Panc1 (cell line): ENCODE data around the gene TBC1D9B. TPM values are rescaled to one million over a fixed set of nuclear protein-coding genes. Genes with fewer than 3 reads are reported as not detected.

Experiments
- ATAC-seq: fragments of 200-7000 bp; cut with Tn5 transposase; 2 replicates; pipeline ENCODE4 v1.9.1; 2020; ENCODE audit warnings: mild to moderate bottlenecking, moderate library complexity
- BruUV-seq: library from RNA; stranded (reverse); fragments of 400-500 nt; replicated peaks from 2 replicates; lab custom pipeline; 2021; lab: Mats Ljungman, UMichigan
- CTCF ChIA-PET: fragments of 300-600 bp; sonication (Branson Sonifier 250); formaldehyde crosslinking; loops from one replicate; lab custom pipeline; 2022; ENCODE audit warnings: antibody characterized with exemption; lab: Charles Lee
- POLR2A ChIA-PET: fragments of 300-600 bp; sonication (Branson Sonifier 250); formaldehyde crosslinking; loops from one replicate; lab custom pipeline; 2022; ENCODE audit warnings: antibody characterized with exemption; lab: Charles Lee
- DNase-seq: peaks from one replicate; pipeline ENCODE4 v3.0.0-alpha.2; 2010; ENCODE audit warnings: low read depth, low spot score
- H3K27ac ChIP-seq: 2 replicates; pipeline ENCODE4 v1.5.1; 2011; ENCODE audit warnings: mild to moderate bottlenecking, low read length, inconsistent platforms
- H3K27me3 ChIP-seq: fragments of 200-500 bp; sonication (Bioruptor generic); 2 replicates; pipeline ENCODE4 v1.6.0; 2014; ENCODE audit warnings: low read length, inconsistent platforms; ENCODE audit not compliant: control insufficient read depth, insufficient read depth
- H3K36me3 ChIP-seq: fragments of 200-500 bp; sonication (Bioruptor generic); 2 replicates; pipeline ENCODE4 v1.5.1; 2014; ENCODE audit warnings: inconsistent platforms, mild to moderate bottlenecking, low read length, moderate library complexity; ENCODE audit not compliant: control insufficient read depth, insufficient read depth
- H3K4me1 ChIP-seq: 2 replicates; pipeline ENCODE4 v1.5.1; 2011; ENCODE audit warnings: inconsistent platforms, mild to moderate bottlenecking, low read length, moderate library complexity; ENCODE audit not compliant: control insufficient read depth, insufficient read depth
- H3K4me3 ChIP-seq, 2 experiments: 2 replicates each; pipeline ENCODE4 v1.5.1; 2011 to 2012; ENCODE audit warnings: low read depth in 2 of 2, low read length in 2 of 2, mild to moderate bottlenecking in 2 of 2, inconsistent platforms in 1 of 2, moderate library complexity in 1 of 2
- H3K9me3 ChIP-seq: fragments of 200-500 bp; sonication (Bioruptor generic); 2 replicates; pipeline ENCODE4 v1.5.1; 2014; ENCODE audit warnings: low read depth, mild to moderate bottlenecking, inconsistent platforms, low read length, moderate library complexity; ENCODE audit not compliant: control insufficient read depth, insufficient read depth
- POLR2AphosphoS5 ChIP-seq: IDR thresholded peaks from 2 replicates; pipeline ENCODE4 v1.6.1; 2012; ENCODE audit warnings: mild to moderate bottlenecking, low read depth, low read length, moderate library complexity
- SIN3A ChIP-seq: IDR thresholded peaks from 2 replicates; pipeline ENCODE4 v1.6.1; 2012; ENCODE audit warnings: low read depth, mild to moderate bottlenecking, low read length, moderate library complexity, borderline replicate concordance; ENCODE audit not compliant: insufficient read depth
- TCF7L2 ChIP-seq: IDR thresholded peaks from 2 replicates; pipeline ENCODE4 v1.6.1; 2011; ENCODE audit warnings: mild to moderate bottlenecking, low read depth, low read length, inconsistent platforms
- in situ Hi-C: cut with HindIII; loops from 2 replicates; pipeline ENCODE4 v1.10.0; 2016; ENCODE audit warnings: low sequenced_read_pairs, low pct_unique_long_range_greater_than_20kb
- intact Hi-C: fragments of 100-400 bp; cut with micrococcal nuclease; formaldehyde crosslinking; loops from one replicate; pipeline ENCODE4 v1.10.0; 2022; ENCODE audit not compliant: unreplicated experiment
- total RNA-seq: library from RNA; stranded (reverse); gene quantifications from one replicate; pipeline ENCODE4 v1.2.1, GENCODE V29; 2021; ENCODE audit not compliant: unreplicated experiment
- TF ChIP-seq, protein P1 (sequence below): fragments of 450-650 bp; IDR thresholded peaks from 2 replicates; pipeline ENCODE4 v1.5.1; 2017; ENCODE audit warnings: mild to moderate bottlenecking
- TF ChIP-seq, protein P2 (sequence below), 2 experiments: IDR thresholded peaks; 2 replicates each; pipeline ENCODE4 v1.6.1; 2011 to 2012; ENCODE audit warnings: low read depth in 2 of 2, control low read depth in 1 of 2, low read length in 1 of 2, mild to moderate bottlenecking in 1 of 2, moderate library complexity in 1 of 2; ENCODE audit not compliant: insufficient read depth in 1 of 2

Gene TBC1D9B
- total RNA-seq, 1 experiment from 2014 or later = 131 TPM

DNA sequence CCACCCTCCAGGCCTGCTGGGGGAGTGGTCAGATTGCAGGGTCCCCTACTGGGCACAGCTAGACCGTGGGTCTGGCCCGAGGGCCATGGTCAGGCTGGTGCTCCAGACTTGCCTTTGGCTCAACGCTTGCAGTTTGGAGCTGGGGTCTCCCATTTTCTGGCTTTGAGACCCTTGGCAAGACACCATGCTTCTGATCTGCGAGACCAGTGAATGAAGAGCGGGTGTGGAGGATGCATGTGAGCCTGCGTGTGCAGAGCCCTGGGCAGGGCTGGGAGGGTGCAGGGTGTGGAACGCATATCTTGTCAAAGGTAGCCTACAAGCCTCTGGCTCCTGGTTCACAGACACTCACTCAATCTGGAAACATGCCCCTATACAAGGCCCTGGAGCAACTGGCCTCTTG is 43.0 kb downstream of the TBC1D9B start:
- CTCF ChIA-PET = no interaction called here
- ATAC-seq = no peak

DNA sequence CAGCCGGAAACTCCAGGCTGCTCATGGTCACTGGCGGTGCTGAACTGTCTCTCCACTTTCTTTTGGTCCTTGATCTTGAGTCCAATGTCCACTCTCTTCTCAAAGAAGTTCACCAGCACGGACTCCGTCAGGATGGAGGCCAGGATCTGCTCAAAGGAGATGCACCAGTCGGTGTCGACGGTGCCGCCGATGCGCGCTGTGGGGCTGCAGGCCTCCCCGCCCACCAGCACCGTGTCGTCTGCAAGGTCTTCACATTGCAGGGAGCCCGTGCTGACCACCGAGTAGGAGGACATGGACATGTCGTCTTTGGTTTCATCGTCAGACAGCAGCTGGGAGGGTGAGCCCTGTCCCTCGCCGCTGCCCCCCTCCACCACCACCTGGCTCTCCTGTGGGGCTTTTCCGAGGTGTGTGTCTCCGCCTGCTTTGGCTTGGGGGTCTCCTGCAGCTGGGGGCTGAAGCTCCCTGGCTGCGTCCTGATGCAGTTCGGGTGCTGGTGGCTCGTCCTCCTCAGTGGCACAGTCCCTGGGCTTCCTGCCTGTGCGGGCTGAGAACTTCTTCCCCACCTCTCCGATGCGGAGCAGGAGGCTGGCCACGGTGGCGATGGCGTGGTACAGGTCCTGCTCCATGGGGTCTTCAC is 44.1 kb downstream of the TBC1D9B start:
- in situ Hi-C loops = no loop called here
- CTCF ChIA-PET = no interaction called here

More for the DNA sequence above, 43.0 kb downstream of the TBC1D9B start:
- Histone ChIP-seq H3K4me1 (peaks cover 4% of the 10 kb centered on the region), H3K27ac (no peak overlapping the region), H3K36me3 (no peaks in the 10 kb centered on the region), H3K9me3 (no peaks in the 10 kb centered on the region), H3K27me3 (no peaks in the 10 kb centered on the region), H3K4me3 (no peak overlapping the region)
- DNase-seq = no peak
- BruUV-seq = no TSS peak
- intact Hi-C loops = no loop called here
- in situ Hi-C loops = no loop called here
- TF ChIP-seq, protein P1, sequence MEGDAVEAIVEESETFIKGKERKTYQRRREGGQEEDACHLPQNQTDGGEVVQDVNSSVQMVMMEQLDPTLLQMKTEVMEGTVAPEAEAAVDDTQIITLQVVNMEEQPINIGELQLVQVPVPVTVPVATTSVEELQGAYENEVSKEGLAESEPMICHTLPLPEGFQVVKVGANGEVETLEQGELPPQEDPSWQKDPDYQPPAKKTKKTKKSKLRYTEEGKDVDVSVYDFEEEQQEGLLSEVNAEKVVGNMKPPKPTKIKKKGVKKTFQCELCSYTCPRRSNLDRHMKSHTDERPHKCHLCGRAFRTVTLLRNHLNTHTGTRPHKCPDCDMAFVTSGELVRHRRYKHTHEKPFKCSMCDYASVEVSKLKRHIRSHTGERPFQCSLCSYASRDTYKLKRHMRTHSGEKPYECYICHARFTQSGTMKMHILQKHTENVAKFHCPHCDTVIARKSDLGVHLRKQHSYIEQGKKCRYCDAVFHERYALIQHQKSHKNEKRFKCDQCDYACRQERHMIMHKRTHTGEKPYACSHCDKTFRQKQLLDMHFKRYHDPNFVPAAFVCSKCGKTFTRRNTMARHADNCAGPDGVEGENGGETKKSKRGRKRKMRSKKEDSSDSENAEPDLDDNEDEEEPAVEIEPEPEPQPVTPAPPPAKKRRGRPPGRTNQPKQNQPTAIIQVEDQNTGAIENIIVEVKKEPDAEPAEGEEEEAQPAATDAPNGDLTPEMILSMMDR = no peak
- TF ChIP-seq POLR2AphosphoS5 (no peak), SIN3A (no peak), TCF7L2 (no peak)
- TF ChIP-seq, protein P2, sequence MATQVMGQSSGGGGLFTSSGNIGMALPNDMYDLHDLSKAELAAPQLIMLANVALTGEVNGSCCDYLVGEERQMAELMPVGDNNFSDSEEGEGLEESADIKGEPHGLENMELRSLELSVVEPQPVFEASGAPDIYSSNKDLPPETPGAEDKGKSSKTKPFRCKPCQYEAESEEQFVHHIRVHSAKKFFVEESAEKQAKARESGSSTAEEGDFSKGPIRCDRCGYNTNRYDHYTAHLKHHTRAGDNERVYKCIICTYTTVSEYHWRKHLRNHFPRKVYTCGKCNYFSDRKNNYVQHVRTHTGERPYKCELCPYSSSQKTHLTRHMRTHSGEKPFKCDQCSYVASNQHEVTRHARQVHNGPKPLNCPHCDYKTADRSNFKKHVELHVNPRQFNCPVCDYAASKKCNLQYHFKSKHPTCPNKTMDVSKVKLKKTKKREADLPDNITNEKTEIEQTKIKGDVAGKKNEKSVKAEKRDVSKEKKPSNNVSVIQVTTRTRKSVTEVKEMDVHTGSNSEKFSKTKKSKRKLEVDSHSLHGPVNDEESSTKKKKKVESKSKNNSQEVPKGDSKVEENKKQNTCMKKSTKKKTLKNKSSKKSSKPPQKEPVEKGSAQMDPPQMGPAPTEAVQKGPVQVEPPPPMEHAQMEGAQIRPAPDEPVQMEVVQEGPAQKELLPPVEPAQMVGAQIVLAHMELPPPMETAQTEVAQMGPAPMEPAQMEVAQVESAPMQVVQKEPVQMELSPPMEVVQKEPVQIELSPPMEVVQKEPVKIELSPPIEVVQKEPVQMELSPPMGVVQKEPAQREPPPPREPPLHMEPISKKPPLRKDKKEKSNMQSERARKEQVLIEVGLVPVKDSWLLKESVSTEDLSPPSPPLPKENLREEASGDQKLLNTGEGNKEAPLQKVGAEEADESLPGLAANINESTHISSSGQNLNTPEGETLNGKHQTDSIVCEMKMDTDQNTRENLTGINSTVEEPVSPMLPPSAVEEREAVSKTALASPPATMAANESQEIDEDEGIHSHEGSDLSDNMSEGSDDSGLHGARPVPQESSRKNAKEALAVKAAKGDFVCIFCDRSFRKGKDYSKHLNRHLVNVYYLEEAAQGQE (IDR thresholded peaks at IDR 0.05; ENCODE audit: insufficient read depth in 1 of 2, low read depth in 2 of 2, low read length in 1 of 2) = no peak
- POLR2A ChIA-PET = no interaction called here

More for the DNA sequence above, 44.1 kb downstream of the TBC1D9B start:
- intact Hi-C loops = no loop called here
- Histone ChIP-seq H3K27ac (no peak overlapping the region), H3K4me1 (peaks cover 6% of the 10 kb centered on the region), H3K36me3 (no peaks in the 10 kb centered on the region), H3K4me3 (no peak overlapping the region), H3K9me3 (no peaks in the 10 kb centered on the region), H3K27me3 (no peaks in the 10 kb centered on the region)
- ATAC-seq = no peak
- no TSS peak for BruUV-seq
- POLR2A ChIA-PET = no interaction called here
- TF ChIP-seq, protein P2 (IDR thresholded peaks at IDR 0.05; ENCODE audit: insufficient read depth in 1 of 2, low read depth in 2 of 2, low read length in 1 of 2) = no peak
- TF ChIP-seq POLR2AphosphoS5 = no peak
- TF ChIP-seq TCF7L2 = no peak
- TF ChIP-seq SIN3A = no peak
- TF ChIP-seq, protein P1 = no peak
- DNase-seq = no peak
